Trophoblast cell (in vitro differentiated cells and primary cell): Measurements from ENCODE around the gene CMTM1.

ENCODE experiments used
- DNase-seq, 2 donors: peaks; one replicate each; pipeline ENCODE4 v3.0.0-alpha.2; 2016
- H2AFZ ChIP-seq: 2 replicates; pipeline ENCODE4 v1.6.1; 2013; ENCODE audit warnings: low read length, moderate library complexity, mild to moderate bottlenecking; ENCODE audit not compliant: insufficient read depth, poor library complexity
- H2AK5ac ChIP-seq: 2 replicates; pipeline ENCODE4 v1.6.1; 2013; ENCODE audit warnings: mild to moderate bottlenecking, low read length
- H2BK120ac ChIP-seq: 2 replicates; pipeline ENCODE4 v1.6.1; 2013; ENCODE audit warnings: low read length, mild to moderate bottlenecking, moderate library complexity; ENCODE audit not compliant: insufficient read depth, poor library complexity
- H2BK12ac ChIP-seq: 2 replicates; pipeline ENCODE4 v1.6.1; 2013; ENCODE audit warnings: mild to moderate bottlenecking, low read length, moderate library complexity
- H2BK5ac ChIP-seq: 2 replicates; pipeline ENCODE4 v1.6.1; 2013; ENCODE audit warnings: low read length, low read depth, moderate library complexity, mild to moderate bottlenecking; ENCODE audit not compliant: poor library complexity
- H3K14ac ChIP-seq: 2 replicates; pipeline ENCODE4 v1.6.1; 2013; ENCODE audit warnings: mild to moderate bottlenecking, low read length
- H3K18ac ChIP-seq: 2 replicates; pipeline ENCODE4 v1.6.1; 2013; ENCODE audit warnings: mild to moderate bottlenecking, low read length
- H3K23ac ChIP-seq: 2 replicates; pipeline ENCODE4 v1.6.1; 2013; ENCODE audit warnings: low read length
- H3K27ac ChIP-seq: 2 replicates; pipeline ENCODE4 v1.5.1; 2013; ENCODE audit warnings: low read depth, mild to moderate bottlenecking, inconsistent platforms, low read length, moderate library complexity
- H3K27me3 ChIP-seq: 2 replicates; pipeline ENCODE4 v1.6.1; 2013; ENCODE audit warnings: inconsistent platforms, mild to moderate bottlenecking, low read length, moderate library complexity; ENCODE audit not compliant: insufficient read depth
- H3K36me3 ChIP-seq, 2 experiments: 1 replicate in 1 of 2; 2 replicates in 1 of 2; pipeline ENCODE4 v1.6.1; 2013; ENCODE audit warnings: low read length in 2 of 2, mild to moderate bottlenecking in 2 of 2, moderate library complexity in 1 of 2; ENCODE audit not compliant: insufficient read depth in 2 of 2, control insufficient read depth in 1 of 2
- H3K4ac ChIP-seq: 2 replicates; pipeline ENCODE4 v1.6.1; 2013; ENCODE audit warnings: low read depth, mild to moderate bottlenecking, low read length, moderate library complexity
- H3K4me1 ChIP-seq, 2 experiments: 1 replicate in 1 of 2; 2 replicates in 1 of 2; pipeline ENCODE4 v1.6.1; 2013; ENCODE audit warnings: low read length in 2 of 2, mild to moderate bottlenecking in 2 of 2, moderate library complexity in 1 of 2; ENCODE audit not compliant: insufficient read depth in 2 of 2, control insufficient read depth in 1 of 2
- H3K4me2 ChIP-seq: 2 replicates; pipeline ENCODE4 v1.6.1; 2013; ENCODE audit warnings: inconsistent platforms, mild to moderate bottlenecking, low read length, moderate library complexity
- H3K4me3 ChIP-seq: 2 replicates; pipeline ENCODE4 v1.5.1; 2013; ENCODE audit warnings: mild to moderate bottlenecking, low read depth, low read length, inconsistent platforms
- H3K79me1 ChIP-seq: one replicate; pipeline ENCODE4 v1.6.1; 2013; ENCODE audit warnings: low read length
- H3K79me2 ChIP-seq: 2 replicates; pipeline ENCODE4 v1.6.1; 2013; ENCODE audit warnings: low read length, mild to moderate bottlenecking; ENCODE audit not compliant: control insufficient read depth, insufficient read depth, poor library complexity
- H3K9ac ChIP-seq: 2 replicates; pipeline ENCODE4 v1.6.1; 2013; ENCODE audit warnings: mild to moderate bottlenecking, low read length
- H3K9me3 ChIP-seq: 2 replicates; pipeline ENCODE4 v1.6.1; 2013; ENCODE audit warnings: low read depth, mild to moderate bottlenecking, control low read depth, inconsistent platforms, low read length; ENCODE audit not compliant: insufficient read depth
- H4K12ac ChIP-seq: 2 replicates; pipeline ENCODE4 v1.6.1; 2013; ENCODE audit warnings: low read depth, mild to moderate bottlenecking, low read length, moderate library complexity
- H4K8ac ChIP-seq: 2 replicates; pipeline ENCODE4 v1.6.1; 2013; ENCODE audit warnings: low read depth, mild to moderate bottlenecking, low read length, moderate library complexity
- H4K91ac ChIP-seq: one replicate; pipeline ENCODE4 v1.6.1; 2013; ENCODE audit warnings: low read depth, mild to moderate bottlenecking, low read length, moderate library complexity
- WGBS: extraction: QIAGEN DNeasy Blood & Tissue Kit; methylation state at CpG from one replicate; pipeline ENCODE4 v1.1.7; 2013; ENCODE audit warnings: missing lambda C conversion rate; ENCODE audit not compliant: insufficient read length, insufficient coverage; ENCODE audit errors: extremely low coverage; 5-methylcytosine and 5-hydroxymethylcytosine counted together

The CMTM1 gene

DNA sequence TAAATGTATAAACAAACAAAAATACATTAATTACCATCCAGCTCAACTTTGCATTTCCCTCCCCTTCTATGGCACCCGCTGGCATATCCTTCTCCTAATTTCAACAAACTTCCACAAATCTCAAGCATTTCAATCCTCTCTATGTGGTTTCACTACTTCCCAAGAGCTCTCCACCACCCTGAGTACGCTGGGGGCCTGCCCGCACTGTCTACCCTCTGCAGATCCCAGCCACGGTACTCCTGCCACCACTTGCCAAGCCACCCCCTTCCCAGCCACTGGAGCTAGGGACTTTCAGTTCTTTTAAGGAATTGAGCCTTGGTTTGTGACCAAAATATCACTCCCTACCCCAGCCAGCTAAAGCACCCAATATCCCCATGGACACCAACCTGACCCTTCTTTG lies 18.2 kb upstream of the CMTM1 start:
- no peak overlapping the region for H3K14ac ChIP-seq
- peaks cover 14 to 15% of the 10 kb centered on the region in 2 experiments for H3K4me1 ChIP-seq
- DNase-seq, result no peak
- no peak overlapping the region for H4K12ac ChIP-seq
- H3K79me2 ChIP-seq, result peaks cover 14% of the 10 kb centered on the region
- no peak overlapping the region for H3K9ac ChIP-seq
- no peak overlapping the region for H3K4me2 ChIP-seq
- H3K4ac ChIP-seq, result no peak overlapping the region
- no peak overlapping the region for H2BK12ac ChIP-seq
- no peak overlapping the region for H3K23ac ChIP-seq
- H3K36me3 ChIP-seq, result peaks cover 0 to 4% of the 10 kb centered on the region in 2 experiments
- no peak overlapping the region for H4K91ac ChIP-seq
- no CpG with 5 or more reads among the region's 4 CpGs for WGBS
- H2BK5ac ChIP-seq, result no peak overlapping the region
- no peak overlapping the region for H3K18ac ChIP-seq
- H3K9me3 ChIP-seq, result peaks cover 3% of the 10 kb centered on the region
- H3K27me3 ChIP-seq, result no peaks in the 10 kb centered on the region
- H3K27ac ChIP-seq, result no peak overlapping the region
- no peak overlapping the region for H3K4me3 ChIP-seq
- peaks cover 19% of the 10 kb centered on the region for H3K79me1 ChIP-seq
- H2AFZ ChIP-seq, result no peak overlapping the region
- no peak overlapping the region for H2BK120ac ChIP-seq
- no peak overlapping the region for H2AK5ac ChIP-seq
- H4K8ac ChIP-seq, result no peak overlapping the region

DNA sequence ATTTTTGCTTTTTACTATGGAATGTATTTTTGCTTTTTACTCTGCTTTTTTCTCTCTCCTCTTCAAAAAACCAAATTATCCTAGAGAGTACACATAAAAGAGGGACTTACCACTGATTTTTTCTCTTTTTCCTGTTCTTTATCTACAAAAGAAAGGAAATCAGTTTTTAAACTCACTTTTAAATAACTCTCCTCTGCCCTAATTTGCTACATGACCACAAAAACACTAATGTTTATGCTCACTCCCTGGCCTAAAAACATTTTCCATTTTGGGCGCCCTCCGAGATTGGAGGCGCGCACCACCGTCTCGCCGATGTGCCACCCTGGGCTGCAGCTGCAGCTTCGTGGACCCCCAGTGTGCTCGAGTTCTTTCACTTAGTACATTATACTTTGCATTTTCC lies 17.4 kb upstream of the CMTM1 start:
- Histone ChIP-seq H3K4me3 (peak overlapping the region; percentile 72), H3K27ac (no peak overlapping the region), H3K4me1 (peaks cover 14 to 17% of the 10 kb centered on the region in 2 experiments), H3K9me3 (peaks cover 3% of the 10 kb centered on the region), H2BK12ac (no peak overlapping the region), H4K91ac (peak overlapping the region; percentile 96), H3K27me3 (no peaks in the 10 kb centered on the region), H3K23ac (no peak overlapping the region), H3K9ac (no peak overlapping the region), H2BK5ac (no peak overlapping the region), H4K12ac (peak overlapping the region; percentile 90), H3K4me2 (peak overlapping the region; percentile 62), H2BK120ac (no peak overlapping the region), H3K36me3 (no peaks in the 10 kb centered on the region), H3K14ac (no peak overlapping the region), H3K18ac (no peak overlapping the region), H3K79me1 (peaks cover 19% of the 10 kb centered on the region), H2AFZ (no peak overlapping the region), H3K79me2 (peaks cover 14% of the 10 kb centered on the region), H2AK5ac (peak overlapping the region; percentile 65), H3K4ac (no peak overlapping the region), H4K8ac (peak overlapping the region; percentile 86)
- WGBS, result no CpG with 5 or more reads among the region's 9 CpGs
- no peak for DNase-seq

DNA sequence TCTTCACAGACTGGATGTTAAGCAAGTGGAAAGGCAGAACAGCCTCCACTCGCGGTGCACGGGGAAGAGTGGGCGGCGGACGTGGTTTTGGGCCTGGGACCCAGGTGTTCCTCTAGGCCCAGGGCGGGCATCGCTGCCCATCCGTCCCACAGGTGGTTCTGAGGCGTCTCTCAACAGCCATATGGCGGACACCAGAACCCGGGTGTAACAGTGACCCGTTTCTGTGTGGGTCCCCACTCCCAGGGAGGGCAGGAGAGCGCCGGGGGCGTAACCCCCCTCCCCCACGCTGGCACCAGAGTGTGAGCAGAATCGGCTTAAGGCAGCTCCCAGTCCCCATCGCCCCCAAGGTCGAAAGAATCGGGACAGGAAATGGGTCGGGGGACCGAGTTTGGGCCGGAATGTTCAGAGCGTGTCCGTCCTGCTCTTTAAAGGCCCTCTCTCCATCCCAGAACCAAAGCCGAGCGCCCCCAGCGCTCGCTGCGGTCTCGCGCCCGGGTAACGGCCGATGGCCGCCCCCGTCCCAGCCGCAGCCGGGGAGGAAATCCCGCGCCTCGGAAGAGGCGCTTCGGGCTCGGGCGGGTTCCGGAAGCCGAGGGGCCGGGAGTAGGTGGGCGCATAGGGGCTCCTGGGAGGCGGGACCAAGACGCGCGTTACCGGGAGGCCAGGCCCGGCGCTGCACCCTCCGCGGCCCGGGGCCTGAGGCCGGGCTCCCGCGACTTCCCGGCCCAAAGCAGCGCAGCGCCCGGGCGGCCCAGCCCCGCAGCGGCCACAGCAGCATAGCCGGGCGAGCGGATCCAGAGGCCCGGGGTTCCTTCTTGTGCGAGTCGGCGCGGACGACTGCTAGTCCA lies 16.7 kb upstream of the CMTM1 start, which contains the start of gene TK2:
Gene TK2, minus strand, starts transcription at position 839 of the 848 bp plus-strand sequence. Its CDS starts 61 bp downstream, at position 778.
- Histone ChIP-seq H3K27me3 (no peaks in the 10 kb centered on the region), H2BK120ac (peak within 1 kb of the TSS; percentile 62), H3K4me3 (peak within 1 kb of the TSS; percentile 72), H2BK5ac (peak within 1 kb of the TSS; percentile 77), H3K36me3 (no peaks in the 10 kb centered on the region), H4K8ac (peak within 1 kb of the TSS; percentile 86), H2BK12ac (peak within 1 kb of the TSS; percentile 40), H2AK5ac (peak within 1 kb of the TSS; percentile 66), H3K9ac (peak within 1 kb of the TSS; percentile 89), H4K91ac (peak within 1 kb of the TSS; percentile 96), H3K79me2 (peaks cover 14% of the 10 kb centered on the region), H3K27ac (peak within 1 kb of the TSS; percentile 23), H4K12ac (peak within 1 kb of the TSS; percentile 90), H3K4me2 (peak within 1 kb of the TSS; percentile 62), H3K18ac (peak within 1 kb of the TSS; percentile 90), H3K14ac (peak within 1 kb of the TSS; percentile 95), H3K4me1 (peaks cover 14 to 17% of the 10 kb centered on the region in 2 experiments), H2AFZ (peak within 1 kb of the TSS; percentile 93), H3K23ac (no peak within 1 kb of the TSS), H3K9me3 (peaks cover 3% of the 10 kb centered on the region), H3K79me1 (peaks cover 19% of the 10 kb centered on the region), H3K4ac (peak within 1 kb of the TSS; percentile 16)
- peak; percentile 47 to 71 for DNase-seq
- WGBS, result no CpG with 5 or more reads among the region's 80 CpGs

DNA sequence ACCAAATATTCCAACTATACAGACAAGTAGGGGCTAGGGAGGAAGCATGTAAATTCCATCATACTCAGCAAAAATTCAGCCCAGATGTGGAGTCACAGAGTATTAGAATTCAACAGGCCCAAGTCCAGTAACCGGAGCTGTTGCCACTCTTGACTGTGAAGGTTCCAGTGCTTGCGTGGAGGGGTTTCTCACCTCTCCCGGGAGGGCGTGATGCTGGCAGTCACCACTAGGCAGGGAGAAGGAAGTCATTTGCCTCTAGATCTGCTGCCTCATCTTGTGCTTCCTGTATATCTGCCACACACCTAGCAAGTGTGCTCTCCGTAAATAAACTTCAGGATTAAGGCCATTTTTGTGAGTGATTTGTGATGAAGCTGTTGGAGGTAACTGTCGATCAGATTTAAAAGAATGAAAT lies 14.9 kb upstream of the CMTM1 start:
- Histone ChIP-seq H2BK5ac (no peak overlapping the region), H4K12ac (no peak overlapping the region), H3K4ac (no peak overlapping the region), H3K4me2 (no peak overlapping the region), H3K27me3 (no peaks in the 10 kb centered on the region), H3K9me3 (peaks cover 3% of the 10 kb centered on the region), H2AK5ac (no peak overlapping the region), H3K18ac (no peak overlapping the region), H3K79me1 (peaks cover 19% of the 10 kb centered on the region), H3K27ac (no peak overlapping the region), H2BK120ac (no peak overlapping the region), H4K91ac (no peak overlapping the region), H4K8ac (no peak overlapping the region), H2BK12ac (no peak overlapping the region), H3K4me3 (no peak overlapping the region), H3K14ac (no peak overlapping the region), H3K9ac (no peak overlapping the region), H3K36me3 (no peaks in the 10 kb centered on the region), H3K4me1 (peaks cover 14 to 17% of the 10 kb centered on the region in 2 experiments), H3K23ac (no peak overlapping the region), H3K79me2 (peaks cover 14% of the 10 kb centered on the region), H2AFZ (no peak overlapping the region)
- DNase-seq, result peak in 1 of 2 donors; percentile 56
- WGBS, result no CpG with 5 or more reads among the region's 6 CpGs
